ENCODE data around the gene GEMIN4. TPM values are rescaled to one million over a fixed set of nuclear protein-coding genes. Genes with fewer than 3 reads are reported as not detected.
A peak's percentile ranks its signal among the peaks of the same experiment; 100 is the strongest.

GEMIN4 gene
- total and polyA plus RNA-seq, 10 of the 15 experiments (the other 5 are each of a cell fraction or from before 2014, with no cell fraction given), result 2.4 to 55.6 (median 34.5) TPM

- WGBS (ENCODE audit: insufficient coverage, insufficient replicate concordance, low lambda C conversion rate, missing lambda C conversion rate), result 0% methylated on average over 1 of the region's 1 CpG
- CTCF ChIA-PET, result interaction anchor here (0.6 to 9.6 kb wide), 40 partner anchors 8 to 392 kb away, joined by 3 to 210 read pairs (median 4); partner anchors contain the start of genes NXN and VPS53
- FAIRE-seq (no peak), ATAC-seq (peak; percentile 52), DNase-seq (ENCODE audit: low read depth, low spot score) (no peak)
- no peak overlapping the region for H3K9ac ChIP-seq (ENCODE audit: control insufficient read depth, insufficient read depth, low read length)
- no peak overlapping the region for H3K4me3 ChIP-seq
- TF ChIP-seq POLR2A (IDR thresholded peaks at IDR 0.05; ENCODE audit: low read depth, low read length) (no peak), POLR2AphosphoS5 (IDR thresholded peaks at IDR 0.05; ENCODE audit: low read length) (no peak), HCFC1 (IDR thresholded peaks at IDR 0.05; ENCODE audit: low read length) (no peak), RELA (IDR thresholded peaks at IDR 0.05; ENCODE audit: borderline replicate concordance, partially characterized antibody) (no peak), SMC3 (IDR thresholded peaks at IDR 0.05; ENCODE audit: borderline replicate concordance, low read length) (peak; percentile 46; the same call in 1 of the 2 replicates), MTA2 (IDR thresholded peaks at IDR 0.05; ENCODE audit: low read depth) (no peak), RAD21 (IDR thresholded peaks at IDR 0.05; ENCODE audit: insufficient read depth, low read depth, low read length) (peak; percentile 67), CTCF (IDR thresholded peaks at IDR 0.05 in 2 of 3, conservative IDR thresholded peaks at IDR 0.05 in 1 of 3; ENCODE audit: control insufficient read depth in 2 of 3, extremely low read depth in 1 of 3, insufficient read depth in 1 of 3, low read depth in 3 of 3, low read length in 3 of 3) (peak; percentile 37 to 64 (median 43); a peak in 5 of 6 replicates)
- TF ChIP-seq, protein P1, sequence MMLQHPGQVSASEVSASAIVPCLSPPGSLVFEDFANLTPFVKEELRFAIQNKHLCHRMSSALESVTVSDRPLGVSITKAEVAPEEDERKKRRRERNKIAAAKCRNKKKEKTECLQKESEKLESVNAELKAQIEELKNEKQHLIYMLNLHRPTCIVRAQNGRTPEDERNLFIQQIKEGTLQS (IDR thresholded peaks at IDR 0.05; ENCODE audit: borderline replicate concordance, extremely low read depth, low read depth, low read length), result no peak
- no peaks in the 10 kb centered on the region for H3K4me1 ChIP-seq (ENCODE audit: control insufficient read depth, insufficient read depth, low read length)
- no peaks in the 10 kb centered on the region for H3K79me2 ChIP-seq (ENCODE audit: control insufficient read depth, insufficient read depth, low read length)
- H3K36me3 ChIP-seq (ENCODE audit: control insufficient read depth in 2 of 2, insufficient read depth in 2 of 2, low read length in 1 of 2), result peaks cover 6 to 11% of the 10 kb centered on the region in 2 experiments
- H4K20me1 ChIP-seq (ENCODE audit: control insufficient read depth, insufficient read depth), result no peaks in the 10 kb centered on the region
- intact Hi-C loops (cut with micrococcal nuclease; ENCODE audit: unreplicated experiment), result loop anchor here (1.0 to 5.0 kb wide), 2 partner anchors 288 to 538 kb away; no protein-coding TSS in a partner anchor
- RAD21 ChIA-PET (ENCODE audit: unreplicated experiment), result interaction anchor here (0.6 to 9.9 kb wide), 10 partner anchors 13 to 299 kb away, joined by 3 to 104 read pairs (median 5); partner anchors contain the start of gene NXN
- no TSS peak for BruUV-seq (replicated peaks)
- no peak overlapping the region for H2AFZ ChIP-seq (ENCODE audit: control insufficient read depth, low read depth, low read length)
- no peaks in the 10 kb centered on the region for H3K27me3 ChIP-seq (replicated peaks in 1 of 2; ENCODE audit: control insufficient read depth in 2 of 2, insufficient read depth in 2 of 2, low read length in 1 of 2)
- no peak overlapping the region for H3K27ac ChIP-seq (ENCODE audit: control insufficient read depth, insufficient read depth)
- H3K4me2 ChIP-seq (ENCODE audit: control insufficient read depth, insufficient read depth), result no peak overlapping the region
- POLR2A ChIA-PET, result interaction anchor here (1.6 to 3.1 kb wide), 2 partner anchors 285 to 289 kb away, joined by 8 to 11 read pairs; no protein-coding TSS in a partner anchor
- SMC1A ChIA-PET (ENCODE audit: uncharacterized antibody, unreplicated experiment), result interaction anchor here (0.7 to 6.4 kb wide), 14 partner anchors 9 to 551 kb away, joined by 3 to 99 read pairs (median 3); partner anchors contain the start of genes GLOD4 and MRM3
- in situ Hi-C loops (cut with MboI), result loop anchor here (5.0 kb wide), 1 partner anchor 288 kb away; a partner anchor contains a TSS
- H3K9me3 ChIP-seq (replicated peaks; ENCODE audit: control insufficient read depth, insufficient read depth, low read length), result no peaks in the 10 kb centered on the region
These were observed 51.5 kb downstream of the GEMIN4 start for GRCh38 chr17:700504-701094.
